ENCODE results near the gene ACBD4. TPM values are rescaled to one million over a fixed set of nuclear protein-coding genes. Genes with fewer than 3 reads are reported as not detected.
"Not testable (repeated sequence)": the region's sequence is repeated elsewhere in the genome, so short reads cannot be mapped to it uniquely, and the experiment has no call there.

Gene ACBD4
- total RNA-seq, 4 donors from 2014 or later = 1.7 to 6.9 (median 4.5) TPM

GRCh38 chr17:45123076-45123770 lies 12.3 kb upstream of the ACBD4 start:
- Histone ChIP-seq H3K4me3 (no peak overlapping the region), H3K4me1 (peaks cover 39 to 56% (median 40%) of the 10 kb centered on the region in 3 donors), H3K9me3 (no peaks in the 10 kb centered on the region), H3K27me3 (no peaks in the 10 kb centered on the region), H3K36me3 (peaks cover 0 to 31% (median under 1%) of the 10 kb centered on the region in 3 donors), H3K27ac (peak overlapping the region; percentile 74 to 84 (median 82))
- intact Hi-C loops (cut with DNase I) = no loop called here
- DNase-seq = no peak
- TF ChIP-seq CTCF (IDR thresholded peaks at IDR 0.05) = no peak
- no peak for TF ChIP-seq POLR2A (IDR thresholded peaks at IDR 0.05)
- 71 to 100% methylated on average over 1 to 2 of the region's 6 CpGs for WGBS, 2 donors

- Histone ChIP-seq H3K27me3 (no peaks in the 10 kb centered on the region), H3K4me3 (no peak overlapping the region), H3K36me3 (peaks cover 0 to 22% (median 0%) of the 10 kb centered on the region in 3 donors), H3K4me1 (peaks cover 42 to 65% (median 46%) of the 10 kb centered on the region in 3 donors), H3K27ac (peak overlapping the region; percentile 74 to 84 (median 82)), H3K9me3 (no peaks in the 10 kb centered on the region)
- WGBS, 2 donors = 0 to 33% methylated on average over 1 to 8 of the region's 15 CpGs
- no peak for DNase-seq
- TF ChIP-seq CTCF (IDR thresholded peaks at IDR 0.05) (no peak), POLR2A (IDR thresholded peaks at IDR 0.05) (no peak)
- intact Hi-C loops (cut with DNase I) = no loop called here
Measured at GRCh38 chr17:45123930-45124796, 11.3 kb upstream of the ACBD4 start.

- Histone ChIP-seq H3K36me3 (peaks cover 0 to 16% (median 0%) of the 10 kb centered on the region in 3 donors), H3K27ac (peak overlapping the region; percentile 74 to 84 (median 82)), H3K4me1 (peaks cover 42 to 71% (median 52%) of the 10 kb centered on the region in 3 donors)
- H3K9me3 ChIP-seq; H3K27me3 ChIP-seq; DNase-seq; intact Hi-C loops (cut with DNase I); H3K4me3 ChIP-seq: not testable (repeated sequence)
- 50 to 52% methylated on average over 4 of the region's 5 CpGs for WGBS, 2 donors
Measured at GRCh38 chr17:45124797-45125122, 10.7 kb upstream of the ACBD4 start.

GRCh38 chr17:45125509-45125908 lies 10.0 kb upstream of the ACBD4 start:
- intact Hi-C loops (cut with DNase I) = no loop called here
- no peaks in the 10 kb centered on the region for H3K9me3 ChIP-seq
- 95% methylated on average over 8 of the region's 8 CpGs for WGBS, 2 donors
- H3K27me3 ChIP-seq = no peaks in the 10 kb centered on the region
- no peak overlapping the region for H3K4me3 ChIP-seq
- peaks cover 48 to 79% (median 58%) of the 10 kb centered on the region in 3 donors for H3K4me1 ChIP-seq
- no peak for DNase-seq
- peak overlapping the region in 2 of 4 donors; percentile 83 to 84 for H3K27ac ChIP-seq
- peaks cover 0 to 8% (median 0%) of the 10 kb centered on the region in 3 donors for H3K36me3 ChIP-seq
- TF ChIP-seq CTCF (IDR thresholded peaks at IDR 0.05) = no peak
- no peak for TF ChIP-seq POLR2A (IDR thresholded peaks at IDR 0.05)

GRCh38 chr17:45127207-45127547 lies 8.3 kb upstream of the ACBD4 start:
- WGBS, 2 donors = 71 to 93% methylated on average over 1 to 3 of the region's 8 CpGs
- Histone ChIP-seq H3K4me1 (peaks cover 56 to 89% (median 67%) of the 10 kb centered on the region in 3 donors), H3K27ac (peak overlapping the region; percentile 85 to 99 (median 94)), H3K9me3 (no peaks in the 10 kb centered on the region), H3K4me3 (no peak overlapping the region), H3K36me3 (no peaks in the 10 kb centered on the region), H3K27me3 (no peaks in the 10 kb centered on the region)
- DNase-seq = no peak
- intact Hi-C loops (cut with DNase I) = no loop called here
- no peak for TF ChIP-seq CTCF (IDR thresholded peaks at IDR 0.05)
- no peak for TF ChIP-seq POLR2A (IDR thresholded peaks at IDR 0.05)

Data from esophagus squamous epithelium (tissue), 5 donors.